Stomach (tissue), 9 donors: ENCODE results near the gene WDR54. TPM values are rescaled to one million over a fixed set of nuclear protein-coding genes. Genes with fewer than 3 reads are reported as not detected.

Source experiments
- DNase-seq, 2 donors: peaks; one replicate each; pipeline versions ENCODE4 v3.0.0 to v3.0.0-alpha.2; 2013 to 2019
- H3K27ac ChIP-seq, 5 donors: fragments of 200-600 bp in 4 of 5; sonication (generic) in 4 of 5; one replicate each; pipeline ENCODE4 v1.5.1; 2013 to 2019; ENCODE audit warnings: mild to moderate bottlenecking in 1 of 5, moderate library complexity in 1 of 5
- H3K27me3 ChIP-seq, 3 donors: fragments of 200-600 bp; sonication (generic); one replicate each; pipeline ENCODE4 v1.5.1; 2017 to 2019; ENCODE audit warnings: mixed run types in 1 of 3
- H3K36me3 ChIP-seq, 4 donors: fragments of 200-600 bp; sonication (generic); 1 replicate in 3 of 4; 2 replicates in 1 of 4; pipeline ENCODE4 v1.5.1; 2016 to 2019
- H3K4me1 ChIP-seq, 4 donors: fragments of 200-600 bp; sonication (generic); one replicate each; pipeline ENCODE4 v1.5.1; 2016 to 2019
- H3K4me3 ChIP-seq, 4 donors: fragments of 200-600 bp; sonication (generic) in 3 of 4; one replicate each; pipeline ENCODE4 v1.5.1; 2016 to 2019; ENCODE audit warnings: mild to moderate bottlenecking in 1 of 4
- H3K9me3 ChIP-seq, 4 donors: fragments of 200-600 bp; sonication (generic); one replicate each; pipeline ENCODE4 v1.5.1; 2016 to 2019
- CTCF ChIP-seq, 7 experiments: fragments of 450-650 bp in 4 of 7; fragments of 200-600 bp in 3 of 7; sonication (generic) in 3 of 7; IDR thresholded peaks; one replicate each; pipeline ENCODE4 v1.5.1; 2016 to 2019; ENCODE audit warnings: antibody characterized with exemption in 7 of 7, control low read depth in 2 of 7, mild to moderate bottlenecking in 1 of 7
- EP300 ChIP-seq: sonication (generic); formaldehyde crosslinking; IDR thresholded peaks from one replicate; pipeline ENCODE4 v1.6.1; 2017; ENCODE audit warnings: antibody characterized with exemption
- POLR2A ChIP-seq, 4 donors: fragments of 450-650 bp; IDR thresholded peaks; one replicate each; pipeline ENCODE4 v1.6.1; 2016; ENCODE audit warnings: antibody characterized with exemption in 4 of 4, control low read depth in 2 of 4, mild to moderate bottlenecking in 1 of 4, moderate library complexity in 1 of 4
- POLR2AphosphoS5 ChIP-seq, 3 donors: sonication (generic); formaldehyde crosslinking; IDR thresholded peaks; one replicate each; pipeline ENCODE4 v1.6.1; 2016; ENCODE audit warnings: antibody characterized with exemption in 3 of 3
- WGBS, 5 donors: extraction: QIAGEN DNeasy Blood & Tissue Kit in 3 of 5; methylation state at CpG; one replicate each; pipeline versions ENCODE4 v1.1.5 to v1.1.7; 2013 to 2018; 5-methylcytosine and 5-hydroxymethylcytosine counted together
- intact Hi-C: fragments of 100-400 bp; cut with DNase I; formaldehyde crosslinking; loops from one replicate; pipeline ENCODE4 v1.15.1; 2023; ENCODE audit warnings: low total_unique reads
- polyA plus RNA-seq, 3 donors: library from polyadenylated mRNA; stranded (reverse); fragments of 200-250 nt; gene quantifications; one replicate each; pipeline ENCODE4 v1.2.3, GENCODE V29; 2013
- total RNA-seq, 5 donors: library from RNA; depleted of rRNA; stranded (reverse); fragments of >200 nt; gene quantifications; one replicate each; pipeline versions ENCODE4 v1.1.0 to v1.2.3, GENCODE V29; 2014 to 2016
- donor health status: healthy with polysubstance abuse.
- donor health status: Bipolar disorder and iron deficiency.
- donor health status: healthy.

The WDR54 gene
- total and polyA plus RNA-seq, 8 donors = 3.5 to 12.8 (median 9.8) TPM; not detected in 1

- Histone ChIP-seq H3K9me3 (no peaks in the 10 kb centered on the region), H3K4me3 (peak overlapping the region; percentile 54 to 82 (median 66)), H3K36me3 (peaks cover 14 to 25% (median 21%) of the 10 kb centered on the region in 4 donors), H3K27me3 (no peaks in the 10 kb centered on the region), H3K4me1 (peaks cover 14 to 27% (median 26%) of the 10 kb centered on the region in 4 donors), H3K27ac (peak overlapping the region; percentile 78 to 93 (median 86))
- intact Hi-C loops = no loop called here
- 36 to 59% (median 50%) methylated on average over 16 of the region's 16 CpGs for WGBS, 5 donors
- DNase-seq = no peak
- TF ChIP-seq EP300 = no peak
- no peak for TF ChIP-seq POLR2AphosphoS5 (IDR thresholded peaks at IDR 0.05)
- no peak for TF ChIP-seq POLR2A (IDR thresholded peaks at IDR 0.05)
- TF ChIP-seq CTCF (IDR thresholded peaks at IDR 0.05) = no peak
These were observed 50.0 kb downstream of the WDR54 start for GRCh38 chr2:74471332-74472065.

- DNase-seq = peak; percentile 95 to 98
- Histone ChIP-seq H3K27ac (peak within 1 kb of the TSS; percentile 78 to 93 (median 86)), H3K9me3 (no peaks in the 10 kb centered on the region), H3K27me3 (no peaks in the 10 kb centered on the region), H3K36me3 (peaks cover 14 to 33% (median 27%) of the 10 kb centered on the region in 4 donors), H3K4me3 (peak within 1 kb of the TSS; percentile 54 to 82 (median 66)), H3K4me1 (peaks cover 14 to 27% (median 25%) of the 10 kb centered on the region in 4 donors)
- intact Hi-C loops = no loop called here
- TF ChIP-seq POLR2AphosphoS5 (IDR thresholded peaks at IDR 0.05) (peak; percentile 88 to 100 (median 97)), POLR2A (IDR thresholded peaks at IDR 0.05) (peak in 1 of 4 donors; percentile 57), EP300 (no peak)
- WGBS, 5 donors = 0 to 1% (median 0%) methylated on average over 42 to 66 of the region's 66 CpGs
These were observed 50.8 kb downstream of the WDR54 start, which contains the start of gene MRPL53 for GRCh38 chr2:74472086-74472944. Gene MRPL53 (minus strand): TSS chr2:74472680. CDS start chr2:74472660, 20 bp downstream.

- peak overlapping the region; percentile 78 to 93 (median 86) for H3K27ac ChIP-seq
- TF ChIP-seq POLR2A (IDR thresholded peaks at IDR 0.05) = no peak
- TF ChIP-seq EP300 = no peak
- no peak for TF ChIP-seq POLR2AphosphoS5 (IDR thresholded peaks at IDR 0.05)
- no peak for TF ChIP-seq CTCF (IDR thresholded peaks at IDR 0.05)
- WGBS, 5 donors = 4 to 8% (median 5%) methylated on average over 7 of the region's 7 CpGs
- intact Hi-C loops = no loop called here
- H3K36me3 ChIP-seq = peaks cover 14 to 38% (median 33%) of the 10 kb centered on the region in 4 donors
- DNase-seq = no peak
- no peaks in the 10 kb centered on the region for H3K27me3 ChIP-seq
- no peaks in the 10 kb centered on the region for H3K9me3 ChIP-seq
- H3K4me1 ChIP-seq = peaks cover 14 to 27% (median 25%) of the 10 kb centered on the region in 4 donors
- peak overlapping the region; percentile 54 to 82 (median 66) for H3K4me3 ChIP-seq
These were observed 51.4 kb downstream of the WDR54 start for GRCh38 chr2:74472945-74473258.

GRCh38 chr2:74474481-74474880 is 53.0 kb downstream of the WDR54 start:
- Histone ChIP-seq H3K4me3 (no peak overlapping the region), H3K27me3 (no peaks in the 10 kb centered on the region), H3K36me3 (peaks cover 17 to 50% (median 41%) of the 10 kb centered on the region in 4 donors), H3K9me3 (no peaks in the 10 kb centered on the region), H3K4me1 (peaks cover 14 to 27% (median 26%) of the 10 kb centered on the region in 4 donors), H3K27ac (no peak overlapping the region)
- no peak for TF ChIP-seq EP300
- no peak for TF ChIP-seq POLR2AphosphoS5 (IDR thresholded peaks at IDR 0.05)
- TF ChIP-seq POLR2A (IDR thresholded peaks at IDR 0.05) = no peak
- TF ChIP-seq CTCF (IDR thresholded peaks at IDR 0.05) = no peak
- WGBS, 5 donors = 85 to 97% (median 91%) methylated on average over 6 of the region's 6 CpGs
- DNase-seq = no peak
- intact Hi-C loops = no loop called here
